Vagina (tissue), 2 donors: ENCODE data around the gene FGB. TPM values are rescaled to one million over a fixed set of nuclear protein-coding genes. Genes with fewer than 3 reads are reported as not detected.

ENCODE experiments used
- DNase-seq, 2 donors: peaks; one replicate each; pipeline ENCODE4 v3.0.0-alpha.2; 2017; ENCODE audit errors: extremely low spot score in 2 of 2
- H3K27ac ChIP-seq: fragments of 200-600 bp; sonication (generic); one replicate; pipeline ENCODE4 v1.5.1; 2019
- H3K27me3 ChIP-seq: fragments of 200-600 bp; sonication (generic); one replicate; pipeline ENCODE4 v1.5.1; 2019
- H3K36me3 ChIP-seq, 2 donors: fragments of 200-600 bp; sonication (generic); one replicate each; pipeline ENCODE4 v1.5.1; 2017 to 2019
- H3K4me1 ChIP-seq: fragments of 200-600 bp; sonication (generic); one replicate; pipeline ENCODE4 v1.5.1; 2019
- H3K4me3 ChIP-seq, 2 donors: fragments of 200-600 bp; sonication (generic); 1 replicate in 1 of 2; 2 replicates in 1 of 2; pipeline ENCODE4 v1.5.1; 2016 to 2019
- H3K9me3 ChIP-seq: fragments of 200-600 bp; sonication (generic); one replicate; pipeline ENCODE4 v1.5.1; 2019
- POLR2A ChIP-seq, 2 donors: fragments of 450-650 bp; IDR thresholded peaks; one replicate each; pipeline ENCODE4 v1.6.1; 2017; ENCODE audit warnings: antibody characterized with exemption in 2 of 2, mild to moderate bottlenecking in 2 of 2, moderate library complexity in 2 of 2
- POLR2AphosphoS5 ChIP-seq, 2 donors: sonication (generic); formaldehyde crosslinking; IDR thresholded peaks; one replicate each; pipeline ENCODE4 v1.9.0; 2017; ENCODE audit warnings: antibody characterized with exemption in 2 of 2, mild to moderate bottlenecking in 2 of 2, low read depth in 1 of 2; ENCODE audit not compliant: insufficient read depth in 1 of 2
- intact Hi-C: fragments of 100-400 bp; cut with DNase I; formaldehyde crosslinking; loops from one replicate; pipeline ENCODE4 v1.15.1; 2023
- total RNA-seq: library from RNA; depleted of rRNA; stranded (reverse); fragments of >200 nt; gene quantifications from one replicate; pipeline ENCODE4 v1.2.3, GENCODE V29; 2016
- TF ChIP-seq, protein P1 (sequence below), 3 experiments: fragments of 450-650 bp in 2 of 3; fragments of 200-600 bp in 1 of 3; sonication (generic) in 1 of 3; IDR thresholded peaks; one replicate each; pipeline ENCODE4 v1.5.1; 2017 to 2019; ENCODE audit warnings: antibody characterized with exemption in 3 of 3, mild to moderate bottlenecking in 2 of 3, moderate library complexity in 2 of 3

Gene FGB
- total RNA-seq, 1 donor from 2014 or later: not detected

DNA sequence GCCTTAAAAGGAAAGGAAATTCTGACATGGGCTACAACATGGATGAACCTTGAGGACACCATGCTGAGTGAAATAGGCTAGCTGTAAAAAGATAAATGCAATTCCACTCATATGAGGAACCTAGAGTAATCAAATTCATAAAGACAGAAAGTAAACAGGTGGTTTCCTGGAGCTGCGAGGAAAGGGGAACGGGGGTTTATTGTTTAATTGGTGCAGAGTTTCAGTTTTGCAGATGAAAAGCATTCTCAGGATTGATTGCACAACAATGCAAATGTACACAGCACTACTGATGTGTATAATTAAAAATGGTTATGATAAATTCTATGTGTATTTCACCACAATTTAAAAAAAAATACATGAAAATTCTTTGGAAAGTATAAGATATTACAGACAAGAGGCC lies 36.7 kb upstream of the FGB start:
- Histone ChIP-seq H3K36me3 (no peaks in the 10 kb centered on the region), H3K27ac (no peak overlapping the region), H3K4me3 (no peak overlapping the region), H3K4me1 (no peaks in the 10 kb centered on the region), H3K27me3 (no peaks in the 10 kb centered on the region), H3K9me3 (no peaks in the 10 kb centered on the region)
- intact Hi-C loops: no loop called here
- no peak for DNase-seq
- no peak for TF ChIP-seq POLR2A (IDR thresholded peaks at IDR 0.05)
- TF ChIP-seq POLR2AphosphoS5 (IDR thresholded peaks at IDR 0.05; ENCODE audit: insufficient read depth in 1 of 2, low read depth in 1 of 2): no peak
- TF ChIP-seq, protein P1, sequence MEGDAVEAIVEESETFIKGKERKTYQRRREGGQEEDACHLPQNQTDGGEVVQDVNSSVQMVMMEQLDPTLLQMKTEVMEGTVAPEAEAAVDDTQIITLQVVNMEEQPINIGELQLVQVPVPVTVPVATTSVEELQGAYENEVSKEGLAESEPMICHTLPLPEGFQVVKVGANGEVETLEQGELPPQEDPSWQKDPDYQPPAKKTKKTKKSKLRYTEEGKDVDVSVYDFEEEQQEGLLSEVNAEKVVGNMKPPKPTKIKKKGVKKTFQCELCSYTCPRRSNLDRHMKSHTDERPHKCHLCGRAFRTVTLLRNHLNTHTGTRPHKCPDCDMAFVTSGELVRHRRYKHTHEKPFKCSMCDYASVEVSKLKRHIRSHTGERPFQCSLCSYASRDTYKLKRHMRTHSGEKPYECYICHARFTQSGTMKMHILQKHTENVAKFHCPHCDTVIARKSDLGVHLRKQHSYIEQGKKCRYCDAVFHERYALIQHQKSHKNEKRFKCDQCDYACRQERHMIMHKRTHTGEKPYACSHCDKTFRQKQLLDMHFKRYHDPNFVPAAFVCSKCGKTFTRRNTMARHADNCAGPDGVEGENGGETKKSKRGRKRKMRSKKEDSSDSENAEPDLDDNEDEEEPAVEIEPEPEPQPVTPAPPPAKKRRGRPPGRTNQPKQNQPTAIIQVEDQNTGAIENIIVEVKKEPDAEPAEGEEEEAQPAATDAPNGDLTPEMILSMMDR (IDR thresholded peaks at IDR 0.05): no peak

DNA sequence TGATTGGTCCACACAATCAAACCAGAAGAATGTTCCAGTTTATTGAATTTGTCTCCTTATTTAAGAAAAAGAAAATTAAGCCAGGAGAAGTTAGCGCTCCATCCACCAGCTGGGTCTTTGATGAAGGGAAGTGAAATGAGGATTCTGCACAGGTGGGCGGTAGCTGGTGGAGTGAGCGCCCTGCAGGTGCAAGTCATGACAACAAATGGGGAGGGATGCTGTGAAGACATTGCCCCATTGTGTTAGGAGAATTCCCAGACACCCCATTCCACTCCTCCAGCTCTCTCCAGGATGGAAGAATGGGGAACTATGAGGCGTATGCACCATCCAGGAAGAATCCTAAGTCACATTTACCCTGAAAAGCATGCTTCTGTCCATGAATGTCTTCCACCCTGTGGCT lies 35.5 kb upstream of the FGB start:
- DNase-seq: no peak
- Histone ChIP-seq H3K36me3 (no peaks in the 10 kb centered on the region), H3K4me1 (no peaks in the 10 kb centered on the region), H3K27me3 (no peaks in the 10 kb centered on the region), H3K9me3 (no peaks in the 10 kb centered on the region), H3K4me3 (no peak overlapping the region), H3K27ac (no peak overlapping the region)
- intact Hi-C loops: no loop called here
- TF ChIP-seq POLR2A (IDR thresholded peaks at IDR 0.05): no peak

- Histone ChIP-seq H3K4me1 (no peaks in the 10 kb centered on the region), H3K27ac (no peak overlapping the region), H3K4me3 (no peak overlapping the region), H3K36me3 (no peaks in the 10 kb centered on the region), H3K9me3 (no peaks in the 10 kb centered on the region), H3K27me3 (no peaks in the 10 kb centered on the region)
- intact Hi-C loops: no loop called here
- TF ChIP-seq POLR2AphosphoS5 (IDR thresholded peaks at IDR 0.05; ENCODE audit: insufficient read depth in 1 of 2, low read depth in 1 of 2): no peak
- TF ChIP-seq POLR2A (IDR thresholded peaks at IDR 0.05): no peak
- TF ChIP-seq, protein P1 (IDR thresholded peaks at IDR 0.05): no peak
- DNase-seq: no peak
These were observed 33.9 kb upstream of the FGB start for GRCh38 chr4:154528869-154529268.

- no peaks in the 10 kb centered on the region for H3K27me3 ChIP-seq
- H3K27ac ChIP-seq: no peak overlapping the region
- no peak overlapping the region for H3K4me3 ChIP-seq
- DNase-seq: no peak
- TF ChIP-seq, protein P1 (IDR thresholded peaks at IDR 0.05): no peak
- TF ChIP-seq POLR2AphosphoS5 (IDR thresholded peaks at IDR 0.05; ENCODE audit: insufficient read depth in 1 of 2, low read depth in 1 of 2): peak in 1 of 2 donors; percentile 57
- TF ChIP-seq POLR2A (IDR thresholded peaks at IDR 0.05): no peak
- no peaks in the 10 kb centered on the region for H3K9me3 ChIP-seq
- no peaks in the 10 kb centered on the region for H3K36me3 ChIP-seq
- no peaks in the 10 kb centered on the region for H3K4me1 ChIP-seq
- intact Hi-C loops: no loop called here
These were observed 32.9 kb upstream of the FGB start for GRCh38 chr4:154529728-154530519.

DNA sequence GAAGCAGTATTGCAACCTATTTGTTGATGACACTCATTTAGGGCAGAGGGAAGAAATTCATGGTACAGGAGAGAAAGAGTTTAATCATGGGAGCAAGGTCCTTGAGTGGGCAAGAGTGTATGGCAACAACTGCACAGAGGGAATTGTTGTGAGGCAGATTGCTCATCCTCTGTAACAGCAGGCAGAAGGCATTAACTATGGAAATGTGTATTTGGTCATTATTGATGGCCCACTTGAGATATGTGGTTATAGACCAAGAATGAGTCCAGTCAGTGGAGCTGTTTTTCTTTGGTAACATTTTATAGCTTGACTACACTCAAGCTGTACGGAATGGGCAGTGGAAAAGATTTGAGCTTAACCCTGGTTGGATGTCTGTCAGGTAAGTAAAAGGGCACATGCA lies 28.5 kb upstream of the FGB start:
- Histone ChIP-seq H3K4me3 (no peak overlapping the region), H3K27me3 (no peaks in the 10 kb centered on the region)

More for the DNA sequence above, 28.5 kb upstream of the FGB start:
- intact Hi-C loops: no loop called here
- Histone ChIP-seq H3K9me3 (no peaks in the 10 kb centered on the region), H3K27ac (no peak overlapping the region), H3K36me3 (peaks cover 0 to 29% of the 10 kb centered on the region in 2 donors), H3K4me1 (no peaks in the 10 kb centered on the region)
- DNase-seq: no peak
- TF ChIP-seq POLR2A (IDR thresholded peaks at IDR 0.05): no peak
- TF ChIP-seq POLR2AphosphoS5 (IDR thresholded peaks at IDR 0.05; ENCODE audit: insufficient read depth in 1 of 2, low read depth in 1 of 2): no peak
- TF ChIP-seq, protein P1 (IDR thresholded peaks at IDR 0.05): no peak
